Sciatic nerve (tissue), 2 donors: ENCODE measurements around the gene MED12L. TPM values are rescaled to one million over a fixed set of nuclear protein-coding genes. Genes with fewer than 3 reads are reported as not detected.

Experiments
- ATAC-seq: fragments of 200-7000 bp; cut with Tn5 transposase; one replicate; pipeline ENCODE4 v1.9.1; 2020; ENCODE audit warnings: mild to moderate bottlenecking, moderate library complexity
- DNase-seq: peaks from one replicate; pipeline ENCODE4 v3.0.0-alpha.2; 2020; ENCODE audit warnings: low spot score
- intact Hi-C: fragments of 100-400 bp; cut with DNase I; formaldehyde crosslinking; loops from one replicate; pipeline ENCODE4 v1.14.2; 2022
- total RNA-seq: library from RNA; stranded (reverse); fragmentation: NEBNext Ultra II Directional; extraction: Animal tissue kit (Norgen Biotek cat#: 25700); gene quantifications from one replicate; pipeline ENCODE4 v1.2.1, GENCODE V29; 2021
- donor health status: DM: no; HTN: no; CAD: no.
- donor health status: DM: no; HTN: no; CAD: no.

Gene MED12L
- total RNA-seq, 1 donor from 2014 or later: 4.8 TPM

GRCh38 chr3:151439652-151440125 is 354.2 kb downstream of the MED12L start:
- ATAC-seq: peak; percentile 86
- no peak for DNase-seq
- intact Hi-C loops: no loop called here

- intact Hi-C loops: no loop called here
- DNase-seq (no peak), ATAC-seq (no peak)
Observed at GRCh38 chr3:151440940-151441339, 355.5 kb downstream of the MED12L start.

- no peak for DNase-seq
- ATAC-seq: no peak
- intact Hi-C loops: no loop called here
Observed at GRCh38 chr3:151443583-151443982, 358.1 kb downstream of the MED12L start.

GRCh38 chr3:151445273-151446001 is 360.0 kb downstream of the MED12L start:
- peak; percentile 88 for ATAC-seq
- intact Hi-C loops: no loop called here
- no peak for DNase-seq

GRCh38 chr3:151446002-151446340 is 360.5 kb downstream of the MED12L start:
- intact Hi-C loops: no loop called here
- DNase-seq (no peak), ATAC-seq (no peak)

GRCh38 chr3:151452368-151452767 is 366.9 kb downstream of the MED12L start:
- intact Hi-C loops: no loop called here
- ATAC-seq (no peak), DNase-seq (no peak)

GRCh38 chr3:151452841-151453240 is 367.4 kb downstream of the MED12L start:
- no peak for ATAC-seq
- intact Hi-C loops: no loop called here
- DNase-seq: no peak

GRCh38 chr3:151456065-151456464 is 370.6 kb downstream of the MED12L start:
- DNase-seq: no peak

GRCh38 chr3:151459358-151459757 is 373.9 kb downstream of the MED12L start:
- no peak for ATAC-seq
- intact Hi-C loops: no loop called here
- no peak for DNase-seq

More at GRCh38 chr3:151456065-151456464, 370.6 kb downstream of the MED12L start:
- intact Hi-C loops: no loop called here
- ATAC-seq: no peak

- ATAC-seq (peak; percentile 8), DNase-seq (no peak)
- intact Hi-C loops: no loop called here
Observed at GRCh38 chr3:151460228-151460627, 374.8 kb downstream of the MED12L start.

GRCh38 chr3:151460774-151461450 is 375.4 kb downstream of the MED12L start, which contains the start of gene IGSF10:
IGSF10 (minus strand) TSS chr3:151461061; CDS start chr3:151458709, 2,352 bp downstream.
- intact Hi-C loops: no loop called here
- DNase-seq (no peak), ATAC-seq (peak; percentile 72)

- ATAC-seq (no peak), DNase-seq (no peak)
- intact Hi-C loops: no loop called here
Observed at GRCh38 chr3:151462278-151462780, 376.9 kb downstream of the MED12L start.

- DNase-seq: no peak
- no peak for ATAC-seq
- intact Hi-C loops: no loop called here
Observed at GRCh38 chr3:151462991-151463390, 377.5 kb downstream of the MED12L start.

GRCh38 chr3:151467069-151467468 is 381.6 kb downstream of the MED12L start:
- intact Hi-C loops: no loop called here
- ATAC-seq: no peak
- DNase-seq: no peak

GRCh38 chr3:151468284-151468917 is 382.9 kb downstream of the MED12L start:
- no peak for DNase-seq
- ATAC-seq: peak; percentile 84
- intact Hi-C loops: no loop called here

- ATAC-seq (no peak), DNase-seq (no peak)
- intact Hi-C loops: no loop called here
Observed at GRCh38 chr3:151476344-151477018, 391.0 kb downstream of the MED12L start.

- ATAC-seq (no peak), DNase-seq (no peak)
- intact Hi-C loops: no loop called here
Observed at GRCh38 chr3:151477591-151478334, 392.3 kb downstream of the MED12L start.

GRCh38 chr3:151478335-151478697 is 392.9 kb downstream of the MED12L start:
- intact Hi-C loops: no loop called here
- ATAC-seq (peak; percentile 74), DNase-seq (no peak)

GRCh38 chr3:151479452-151479851 is 394.0 kb downstream of the MED12L start:
- intact Hi-C loops: no loop called here
- DNase-seq (no peak), ATAC-seq (no peak)
